HUES64 (cell line): ENCODE measurements around the gene PLET1.

ENCODE experiments used
- H3K27ac ChIP-seq: 2 replicates; pipeline ENCODE4 v1.7.0; 2013; ENCODE audit warnings: low read depth, low read length, inconsistent platforms
- H3K27me3 ChIP-seq: 2 replicates; pipeline ENCODE4 v1.6.1; 2013; ENCODE audit warnings: mild to moderate bottlenecking, low read length; ENCODE audit not compliant: insufficient read depth
- H3K36me3 ChIP-seq: 2 replicates; pipeline ENCODE4 v1.6.1; 2013; ENCODE audit warnings: mild to moderate bottlenecking, low read length; ENCODE audit not compliant: insufficient read depth
- H3K4me1 ChIP-seq: 2 replicates; pipeline ENCODE4 v1.6.1; 2013; ENCODE audit warnings: mild to moderate bottlenecking, low read length, moderate library complexity; ENCODE audit not compliant: insufficient read depth
- H3K4me3 ChIP-seq: 2 replicates; pipeline ENCODE4 v1.5.1; 2013; ENCODE audit warnings: mild to moderate bottlenecking, low read length, moderate library complexity
- H3K9ac ChIP-seq: 2 replicates; pipeline ENCODE4 v1.6.1; 2013; ENCODE audit warnings: mild to moderate bottlenecking, low read depth, low read length
- H3K9me3 ChIP-seq: 2 replicates; pipeline ENCODE4 v1.6.1; 2013; ENCODE audit warnings: low read depth, low read length; ENCODE audit not compliant: insufficient read depth
- WGBS: fragments of 150-250, 120-280 bp; methylation state at CpG from one replicate; pipeline ENCODE4 v1.1.7; 2013; ENCODE audit warnings: missing lambda C conversion rate; 5-methylcytosine and 5-hydroxymethylcytosine counted together

The PLET1 gene

GRCh38 chr11:112285841-112286311, 25.2 kb upstream of the PLET1 start:
- Histone ChIP-seq H3K36me3 (no peaks in the 10 kb centered on the region), H3K27ac (no peak overlapping the region), H3K27me3 (peaks cover 17% of the 10 kb centered on the region), H3K4me3 (no peak overlapping the region), H3K4me1 (peaks cover 4% of the 10 kb centered on the region; the same call in 1 of the 2 replicates), H3K9ac (no peak overlapping the region), H3K9me3 (no peaks in the 10 kb centered on the region)
- 82% methylated on average over 6 of the region's 6 CpGs for WGBS

GRCh38 chr11:112281726-112282125, 21.1 kb upstream of the PLET1 start:
- no peaks in the 10 kb centered on the region for H3K9me3 ChIP-seq
- H3K36me3 ChIP-seq = no peaks in the 10 kb centered on the region
- no peak overlapping the region for H3K4me3 ChIP-seq
- H3K27ac ChIP-seq = no peak overlapping the region
- H3K9ac ChIP-seq = no peak overlapping the region
- whole genome bisulfite sequencing = 88% methylated on average over 4 of the region's 4 CpGs
- H3K4me1 ChIP-seq = peaks cover 4% of the 10 kb centered on the region; the same call in 1 of the 2 replicates
- H3K27me3 ChIP-seq = 0 out of 2 replicates have a peak, but pooled peaks cover 4% of the 10 kb centered on the region

DNA sequence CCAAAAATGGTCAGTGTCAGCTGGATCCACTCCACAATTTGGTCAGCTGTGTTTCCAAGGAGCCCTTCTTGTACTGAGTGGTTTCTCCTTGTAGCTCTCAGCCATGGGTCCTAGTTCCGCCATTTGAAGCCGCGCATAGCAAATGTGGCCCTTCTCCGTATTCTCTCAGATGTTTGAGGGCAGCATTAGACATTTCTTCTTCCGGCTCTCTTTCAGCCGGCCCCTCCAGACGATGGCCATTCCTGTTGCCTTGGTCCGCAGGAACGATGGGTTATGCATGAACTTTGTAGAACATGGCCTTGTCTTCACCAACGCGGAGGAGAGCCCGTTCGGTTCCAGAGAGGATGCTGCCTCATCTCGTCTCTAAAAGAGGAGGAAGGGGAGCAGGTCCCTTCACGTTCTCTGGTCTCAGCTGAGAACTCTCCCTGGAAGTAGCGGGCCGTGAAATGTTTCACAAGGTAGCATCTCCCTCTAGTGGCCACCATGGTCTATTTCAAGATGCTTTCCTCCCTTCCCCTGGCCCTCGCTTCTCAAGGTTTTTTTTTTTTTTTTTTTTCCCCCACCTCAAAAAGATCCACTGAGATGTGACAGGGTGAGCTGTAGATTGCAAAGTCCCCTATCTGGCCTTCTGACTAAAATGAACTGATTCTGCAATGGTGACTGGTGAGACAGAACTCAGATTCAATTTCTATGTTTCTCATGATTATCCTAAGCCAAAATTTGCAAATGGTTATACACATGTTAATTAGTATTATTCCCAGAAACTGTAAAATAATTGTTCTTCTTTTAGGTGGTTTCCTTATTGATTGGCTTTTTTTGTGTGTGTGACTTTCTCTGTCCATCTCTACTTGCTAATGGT, 19.8 kb upstream of the PLET1 start:
- no peak overlapping the region for H3K9ac ChIP-seq
- H3K36me3 ChIP-seq = no peaks in the 10 kb centered on the region
- 28% methylated on average over 18 of the region's 18 CpGs for WGBS
- H3K4me3 ChIP-seq = peak overlapping the region; percentile 41
- H3K27me3 ChIP-seq = 0 out of 2 replicates have a peak, but pooled peaks cover 4% of the 10 kb centered on the region
- H3K9me3 ChIP-seq = no peaks in the 10 kb centered on the region
- no peaks in the 10 kb centered on the region for H3K4me1 ChIP-seq
- no peak overlapping the region for H3K27ac ChIP-seq

DNA sequence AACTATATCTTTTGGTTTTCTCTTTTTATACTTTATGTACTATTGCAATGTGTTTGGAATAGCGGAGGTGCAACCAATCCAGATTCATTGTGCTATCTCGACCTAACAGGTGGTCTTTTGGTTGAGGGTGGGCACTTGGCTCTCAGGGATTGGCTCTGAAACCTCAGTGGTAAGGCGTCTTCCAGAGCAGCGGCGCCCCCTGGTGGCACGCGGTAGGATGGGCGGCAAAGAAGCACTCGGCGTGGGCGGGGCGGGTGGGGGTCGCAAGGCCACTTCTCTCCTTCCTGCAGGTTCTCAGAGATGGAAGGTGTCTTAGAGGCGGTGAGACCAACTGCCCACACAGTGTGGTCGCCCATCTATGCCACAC, 19.2 kb upstream of the PLET1 start:
- peak overlapping the region; percentile 41 for H3K4me3 ChIP-seq
- H3K36me3 ChIP-seq = no peaks in the 10 kb centered on the region
- no peak overlapping the region for H3K9ac ChIP-seq
- 41% methylated on average over 15 of the region's 15 CpGs for WGBS
- no peak overlapping the region for H3K27ac ChIP-seq
- no peaks in the 10 kb centered on the region for H3K9me3 ChIP-seq
- H3K4me1 ChIP-seq = 0 out of 2 replicates have a peak, but pooled peaks cover 4% of the 10 kb centered on the region
- H3K27me3 ChIP-seq = 0 out of 2 replicates have a peak, but pooled peaks cover 4% of the 10 kb centered on the region

GRCh38 chr11:112278803-112279202, 18.1 kb upstream of the PLET1 start:
- no peaks in the 10 kb centered on the region for H3K36me3 ChIP-seq
- H3K27me3 ChIP-seq = 0 out of 2 replicates have a peak, but pooled peaks cover 4% of the 10 kb centered on the region
- H3K27ac ChIP-seq = no peak overlapping the region
- H3K9me3 ChIP-seq = no peaks in the 10 kb centered on the region
- no peak overlapping the region for H3K9ac ChIP-seq
- H3K4me3 ChIP-seq = no peak overlapping the region
- H3K4me1 ChIP-seq = 0 out of 2 replicates have a peak, but pooled peaks cover 5% of the 10 kb centered on the region
- 64% methylated on average over 3 of the region's 3 CpGs for WGBS

DNA sequence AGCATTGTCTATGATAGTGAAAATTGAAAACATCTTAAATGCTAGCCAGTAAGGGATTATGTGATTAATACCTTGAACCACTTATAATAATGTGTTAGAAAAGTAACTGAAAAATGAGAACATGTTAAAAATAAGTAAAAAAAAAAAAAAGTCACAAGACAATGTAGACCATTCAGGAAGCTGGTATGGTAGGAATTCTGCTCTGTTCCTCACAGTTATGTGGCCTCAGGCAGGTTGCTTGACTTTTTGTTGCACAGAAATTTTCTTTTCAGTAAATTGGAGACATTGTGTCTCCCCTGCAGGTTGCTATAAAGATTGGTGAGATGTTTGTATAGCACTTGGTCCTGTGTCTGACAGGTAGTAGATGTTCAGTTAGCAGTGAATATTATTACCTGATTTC, 17.3 kb upstream of the PLET1 start:
- no peaks in the 10 kb centered on the region for H3K36me3 ChIP-seq
- no peak overlapping the region for H3K27ac ChIP-seq
- no peaks in the 10 kb centered on the region for H3K9me3 ChIP-seq
- no peak overlapping the region for H3K9ac ChIP-seq
- H3K4me1 ChIP-seq = 0 out of 2 replicates have a peak, but pooled peaks cover 5% of the 10 kb centered on the region
- H3K4me3 ChIP-seq = no peak overlapping the region
- H3K27me3 ChIP-seq = 0 out of 2 replicates have a peak, but pooled peaks cover 4% of the 10 kb centered on the region

GRCh38 chr11:112277029-112277428, 16.4 kb upstream of the PLET1 start:
- Histone ChIP-seq H3K4me3 (no peak overlapping the region), H3K27me3 (0 out of 2 replicates have a peak, but pooled peaks cover 4% of the 10 kb centered on the region)
- WGBS = 100% methylated on average over 1 of the region's 1 CpG

DNA sequence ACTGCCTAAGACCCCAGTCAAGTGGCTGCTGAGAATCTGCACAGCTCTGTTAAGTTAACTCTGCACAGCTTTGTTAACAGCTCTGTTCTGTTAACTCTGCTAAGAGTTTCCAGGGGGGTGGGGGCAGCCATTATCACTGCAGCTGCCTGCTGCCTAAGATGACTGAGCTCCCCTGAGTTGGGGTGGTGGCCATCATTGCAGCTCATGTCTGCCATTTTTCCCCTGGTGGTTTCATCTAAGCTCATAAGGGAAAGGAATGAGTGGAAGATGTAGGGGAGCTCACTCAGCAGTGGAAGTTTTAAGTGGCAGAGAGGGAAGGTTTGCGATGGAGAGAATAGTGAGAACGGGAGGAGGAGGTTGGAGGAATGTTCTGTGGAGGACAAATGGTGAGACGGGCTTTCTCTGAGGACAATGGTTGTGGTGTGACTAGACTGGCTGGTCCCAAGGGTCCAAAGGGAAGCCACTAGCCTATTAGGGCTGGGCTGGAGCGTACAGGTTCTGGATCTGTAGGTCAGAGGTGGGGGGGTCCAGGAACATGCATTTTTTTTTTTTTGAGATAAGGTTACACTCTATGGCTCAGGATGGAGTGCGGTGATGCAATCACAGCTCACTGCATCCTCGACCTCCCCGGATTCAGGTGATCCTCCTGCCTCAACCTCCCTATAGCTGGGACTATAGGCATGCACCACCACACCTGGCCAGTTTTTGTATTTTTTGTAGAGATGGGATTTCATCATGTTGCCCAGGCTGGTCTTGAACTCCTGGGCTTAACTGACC, 13.5 kb upstream of the PLET1 start:
- Histone ChIP-seq H3K36me3 (no peaks in the 10 kb centered on the region), H3K27ac (no peak overlapping the region), H3K9me3 (no peaks in the 10 kb centered on the region), H3K4me1 (0 out of 2 replicates have a peak, but pooled peaks cover 5% of the 10 kb centered on the region), H3K4me3 (no peak overlapping the region), H3K27me3 (no peaks in the 10 kb centered on the region), H3K9ac (no peak overlapping the region)
- WGBS = 93% methylated on average over 7 of the region's 7 CpGs

More at GRCh38 chr11:112277029-112277428, 16.4 kb upstream of the PLET1 start:
- H3K9ac ChIP-seq = no peak overlapping the region
- H3K27ac ChIP-seq = no peak overlapping the region
- no peaks in the 10 kb centered on the region for H3K9me3 ChIP-seq
- 0 out of 2 replicates have a peak, but pooled peaks cover 5% of the 10 kb centered on the region for H3K4me1 ChIP-seq
- no peaks in the 10 kb centered on the region for H3K36me3 ChIP-seq

- Histone ChIP-seq H3K4me1 (0 out of 2 replicates have a peak, but pooled peaks cover 5% of the 10 kb centered on the region), H3K9ac (no peak overlapping the region), H3K9me3 (no peaks in the 10 kb centered on the region), H3K4me3 (no peak overlapping the region), H3K27ac (no peak overlapping the region), H3K36me3 (no peaks in the 10 kb centered on the region), H3K27me3 (no peaks in the 10 kb centered on the region)
- WGBS = 93% methylated on average over 1 of the region's 1 CpG
Measured at GRCh38 chr11:112273066-112273465, 12.4 kb upstream of the PLET1 start.

DNA sequence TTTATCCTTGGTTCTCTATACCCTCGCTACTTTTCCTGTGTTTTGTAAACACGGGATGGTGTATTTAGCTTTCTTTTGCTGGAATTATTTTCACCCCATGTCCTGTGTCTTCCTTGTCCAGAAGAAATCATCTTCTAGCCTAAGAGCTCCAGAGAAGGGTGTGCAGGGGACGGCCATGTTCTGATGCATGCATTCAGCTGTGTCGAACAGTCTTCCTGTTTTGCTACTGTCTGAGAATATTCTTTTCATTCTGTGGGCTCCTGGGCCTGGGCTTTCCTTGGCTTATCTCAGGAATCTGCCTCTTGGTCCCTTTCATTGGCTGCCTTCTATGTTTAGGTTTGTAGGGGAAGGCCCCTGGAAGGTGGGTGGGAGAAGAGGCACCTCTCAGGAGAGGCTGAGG, 10.6 kb upstream of the PLET1 start:
- Histone ChIP-seq H3K4me3 (no peak overlapping the region), H3K9me3 (no peaks in the 10 kb centered on the region), H3K9ac (no peak overlapping the region), H3K27ac (no peak overlapping the region), H3K36me3 (no peaks in the 10 kb centered on the region), H3K4me1 (0 out of 2 replicates have a peak, but pooled peaks cover 5% of the 10 kb centered on the region), H3K27me3 (no peaks in the 10 kb centered on the region)
- WGBS = 89% methylated on average over 4 of the region's 4 CpGs
